ENCODE results near the gene PISD. TPM values are rescaled to one million over a fixed set of nuclear protein-coding genes. Genes with fewer than 3 reads are reported as not detected.

The PISD gene
- total RNA-seq (2022; extraction: Qiagen RNA extraction; ENCODE audit: low read depth): 20.5 to 27.7 TPM (median 25.2 TPM) in 5 replicates

GRCh38 chr22:31661851-31662667 lies at the start of gene PISD:
Gene PISD, minus strand, starts transcription at chr22:31662215. Its CDS starts 7 bp downstream, at chr22:31662208.

Other genes with a start within 250 kb of the PISD start
- gene EIF4ENIF1, start 172.4 kb downstream of the PISD start, total RNA-seq (2022; extraction: Qiagen RNA extraction; ENCODE audit: low read depth): 11.4 to 16.4 TPM (median 13.0 TPM) in 5 replicates
- gene SFI1, start 165.7 kb downstream of the PISD start, total RNA-seq (2022; extraction: Qiagen RNA extraction; ENCODE audit: low read depth): 8.5 to 11.7 TPM (median 11.3 TPM) in 5 replicates
- gene PRR14L, start 87.9 kb upstream of the PISD start, total RNA-seq (2022; extraction: Qiagen RNA extraction; ENCODE audit: low read depth): 5.4 to 7.5 TPM (median 6.6 TPM) in 5 replicates
- 3.1 to 6.3 TPM (median 4.9 TPM) in 5 replicates for gene DEPDC5, start 91.8 kb upstream of the PISD start, total RNA-seq (2022; extraction: Qiagen RNA extraction; ENCODE audit: low read depth)

All from A549 treated with GW870086 at 1 μM for 4 hours (cell line).